Natural killer cell treated with Interleukin-12 subunit alpha and Interleukin-12 subunit beta and Interleukin-15 and Interleukin-18, amount 100 ng/mL, for 72 hours (primary cell): Measurements from ENCODE around the gene NDUFAF5. TPM values are rescaled to one million over a fixed set of nuclear protein-coding genes. Genes with fewer than 3 reads are reported as not detected.
"Not testable (repeated sequence)": the region's sequence is repeated elsewhere in the genome, so short reads cannot be mapped to it uniquely, and the experiment has no call there.

Experiments used
- ATAC-seq, 2 donors: fragments of 150-1000 bp; cut with Tn5 transposase in 1 of 2; sonication (Bioruptor Pico), chemical (Tn5 transposase) in 1 of 2; 2 replicates each; pipeline ENCODE4 v1.10.0; 2021
- DNase-seq: peaks from one replicate; pipeline ENCODE4 v3.0.0; 2022; ENCODE audit warnings: low spot score
- H3K27ac Mint-ChIP-seq, 2 donors: 1 replicate in 1 of 2; 2 replicates in 1 of 2; pipeline ENCODE4 v1.8.0; 2022; ENCODE audit warnings: mixed read lengths in 2 of 2, mild to moderate bottlenecking in 1 of 2, moderate library complexity in 1 of 2
- H3K27me3 Mint-ChIP-seq, 2 donors: 1 replicate in 1 of 2; 2 replicates in 1 of 2; pipeline ENCODE4 v1.8.0; 2022; ENCODE audit warnings: mixed read lengths in 2 of 2
- H3K36me3 Mint-ChIP-seq: one replicate; pipeline ENCODE4 v1.8.0; 2022; ENCODE audit warnings: mixed read lengths
- H3K4me1 Mint-ChIP-seq, 2 donors: 1 replicate in 1 of 2; 2 replicates in 1 of 2; pipeline ENCODE4 v1.8.0; 2022; ENCODE audit warnings: low read depth in 2 of 2, mixed read lengths in 2 of 2, mild to moderate bottlenecking in 1 of 2
- H3K4me3 Mint-ChIP-seq: one replicate; pipeline ENCODE4 v1.8.0; 2022; ENCODE audit warnings: mixed read lengths
- H3K9me3 Mint-ChIP-seq: 2 replicates; pipeline ENCODE4 v1.8.0; 2022; ENCODE audit warnings: mixed read lengths
- total RNA-seq, 2 donors: library from RNA; stranded (reverse); gene quantifications; one replicate each; pipeline ENCODE4 v1.2.3, GENCODE V29; 2022

Gene NDUFAF5
- 10 to 100 TPM; 26.9 to 44.6 TPM for total RNA-seq

- H3K36me3 Mint-ChIP-seq: peaks cover 19% of the 10 kb centered on the region
- peak within 1 kb of the TSS; percentile 94 for H3K4me3 Mint-ChIP-seq
- no peaks in the 10 kb centered on the region for H3K9me3 Mint-ChIP-seq
- H3K27ac Mint-ChIP-seq: peak within 1 kb of the TSS; percentile 89 to 96
- peaks cover 28 to 38% of the 10 kb centered on the region in 2 donors for H3K4me1 Mint-ChIP-seq
- ATAC-seq: peak; percentile 99
- no peaks in the 10 kb centered on the region for H3K27me3 Mint-ChIP-seq
- peak; percentile 95 for DNase-seq
These were observed at the start of gene NDUFAF5, which contains the start of gene ESF1 for GRCh38 chr20:13784893-13785715. NDUFAF5 (plus strand) TSS chr20:13785028; CDS start chr20:13785069, 41 bp downstream. ESF1 (minus strand) TSS chr20:13784919; CDS start chr20:13783140, 1,779 bp downstream.

DNA sequence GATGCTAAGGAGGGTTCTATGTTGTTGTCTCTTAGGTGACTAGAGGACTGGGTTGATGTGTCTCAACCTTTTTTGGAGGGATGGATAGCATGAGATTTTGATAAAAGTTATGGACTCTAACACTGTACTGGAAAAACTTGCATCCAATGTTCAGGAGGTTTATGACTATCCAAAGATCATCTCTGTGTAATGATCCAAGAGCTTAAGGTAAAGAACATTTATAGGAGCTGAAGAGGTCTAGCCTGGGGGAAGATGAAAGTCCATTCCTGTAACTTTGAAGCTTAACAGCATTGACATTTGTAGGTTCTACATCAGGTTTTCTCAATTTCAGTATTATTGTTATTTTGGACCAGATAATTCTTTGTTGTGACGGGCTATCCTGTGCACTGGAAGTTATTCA, 49.0 kb upstream of the NDUFAF5 start:
- H3K9me3 Mint-ChIP-seq: no peaks in the 10 kb centered on the region
- DNase-seq (no peak), ATAC-seq (no peak)
- peaks cover 16% of the 10 kb centered on the region for H3K36me3 Mint-ChIP-seq
- H3K27ac Mint-ChIP-seq: no peak overlapping the region
- no peaks in the 10 kb centered on the region for H3K27me3 Mint-ChIP-seq
- H3K4me3 Mint-ChIP-seq: no peak overlapping the region
- peaks cover 0 to under 1% of the 10 kb centered on the region in 2 donors for H3K4me1 Mint-ChIP-seq

- DNase-seq (no peak), ATAC-seq (no peak)
- Mint-ChIP-seq H3K9me3 (peaks cover 2% of the 10 kb centered on the region), H3K27me3 (no peaks in the 10 kb centered on the region), H3K36me3 (peaks cover 24% of the 10 kb centered on the region), H3K27ac (no peak overlapping the region), H3K4me1 (peaks cover 0 to 8% of the 10 kb centered on the region in 2 donors), H3K4me3 (no peak overlapping the region)
These were observed 48.2 kb upstream of the NDUFAF5 start for GRCh38 chr20:13736436-13737191.

- not testable (repeated sequence) for ATAC-seq, H3K4me1 Mint-ChIP-seq, H3K27ac Mint-ChIP-seq, H3K9me3 Mint-ChIP-seq, H3K4me3 Mint-ChIP-seq, H3K27me3 Mint-ChIP-seq, DNase-seq
- H3K36me3 Mint-ChIP-seq: peaks cover 32% of the 10 kb centered on the region
These were observed 46.6 kb upstream of the NDUFAF5 start for GRCh38 chr20:13738187-13738586.

DNA sequence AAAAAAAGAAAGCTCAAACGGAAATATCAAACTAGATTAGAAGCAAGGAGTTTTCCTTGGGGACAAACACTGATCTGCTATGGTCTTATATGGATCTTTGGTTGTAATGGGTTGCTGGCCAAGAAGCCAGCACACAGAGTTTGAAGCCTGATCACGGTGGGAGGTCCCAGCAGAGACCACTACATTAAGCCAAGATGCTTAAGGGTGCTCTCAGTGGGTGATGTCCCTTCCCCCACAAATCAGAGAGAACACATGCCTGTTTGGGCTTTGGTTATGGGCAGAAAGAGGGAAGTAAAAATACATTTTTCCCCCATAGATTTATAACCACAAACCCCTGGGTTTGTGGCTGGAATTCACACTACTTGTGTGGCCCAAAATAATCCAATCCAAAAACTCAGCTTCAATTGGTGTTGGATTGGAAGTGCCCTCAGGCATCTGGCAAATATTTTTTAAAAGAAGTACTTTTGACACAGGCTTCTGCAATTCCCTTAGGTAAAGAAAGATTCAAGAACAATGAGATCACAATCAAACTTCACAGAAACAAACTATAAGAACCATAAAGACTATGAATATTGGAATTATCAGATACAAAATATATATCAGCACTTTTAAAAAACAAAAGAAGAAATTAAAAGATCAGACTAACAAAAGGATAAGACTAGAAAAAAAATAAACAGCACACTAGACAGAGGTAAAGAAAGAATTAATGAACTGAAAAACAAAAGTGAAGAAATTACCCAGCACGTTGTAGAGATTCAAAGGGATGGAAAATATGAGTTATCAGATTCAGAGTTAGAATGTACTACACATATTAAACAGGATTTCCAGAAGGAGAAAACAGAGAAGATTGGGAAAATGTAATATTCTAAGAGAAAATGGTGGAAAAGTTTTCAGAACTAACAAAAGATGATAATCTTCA, 44.8 kb upstream of the NDUFAF5 start:
- Mint-ChIP-seq H3K4me1 (peaks cover 7 to 13% of the 10 kb centered on the region in 2 donors), H3K36me3 (peaks cover 29% of the 10 kb centered on the region), H3K4me3 (no peak overlapping the region), H3K27ac (no peak overlapping the region), H3K9me3 (peaks cover 2% of the 10 kb centered on the region), H3K27me3 (no peaks in the 10 kb centered on the region)
- DNase-seq (no peak), ATAC-seq (no peak)

DNA sequence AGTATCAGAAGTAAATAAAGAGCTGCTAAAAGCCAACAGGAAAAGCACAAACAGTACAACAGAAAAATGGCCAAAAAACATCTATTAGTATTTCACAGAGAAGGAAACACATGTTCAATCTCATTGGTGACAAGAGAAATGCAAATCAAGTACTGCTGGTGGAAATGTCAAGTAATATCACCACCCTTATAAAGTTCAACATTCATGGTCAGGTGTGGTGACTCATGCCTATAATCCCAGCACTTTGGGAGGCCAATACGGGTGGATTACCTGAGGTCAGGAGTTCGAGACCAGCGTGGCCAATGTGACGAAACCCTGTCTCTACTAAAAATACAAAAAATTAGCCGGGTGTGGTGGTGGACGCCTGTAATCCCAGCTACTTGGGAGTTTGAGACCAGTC, 42.9 kb upstream of the NDUFAF5 start:
- DNase-seq (no peak), ATAC-seq (no peak)
- H3K4me3 Mint-ChIP-seq: no peak overlapping the region
- peaks cover 29% of the 10 kb centered on the region for H3K36me3 Mint-ChIP-seq
- H3K9me3 Mint-ChIP-seq: peaks cover 2% of the 10 kb centered on the region
- H3K27ac Mint-ChIP-seq: no peak overlapping the region
- H3K27me3 Mint-ChIP-seq: no peaks in the 10 kb centered on the region
- H3K4me1 Mint-ChIP-seq: peaks cover 7 to 13% of the 10 kb centered on the region in 2 donors

DNA sequence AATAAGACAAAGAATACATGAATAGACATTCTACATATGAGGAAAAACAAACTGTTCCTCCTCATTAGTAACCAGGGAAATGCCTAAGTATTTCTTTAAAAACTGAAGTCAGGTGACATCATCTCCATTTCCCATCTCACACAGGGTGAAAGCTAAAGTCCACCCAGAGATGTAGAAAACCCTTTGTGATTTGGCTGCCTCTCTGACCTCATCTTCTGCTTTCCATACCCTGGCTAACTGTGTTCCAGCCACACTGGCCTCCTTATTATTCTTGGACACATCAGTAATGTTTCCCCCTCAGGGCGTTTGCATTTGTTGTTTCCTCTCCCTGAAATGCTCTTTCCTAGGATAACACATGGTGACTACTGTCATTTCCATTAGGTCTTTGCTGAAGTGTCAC, 40.5 kb upstream of the NDUFAF5 start:
- Mint-ChIP-seq H3K27ac (no peak overlapping the region), H3K4me1 (peaks cover 7 to 13% of the 10 kb centered on the region in 2 donors), H3K4me3 (no peak overlapping the region), H3K9me3 (peaks cover 2% of the 10 kb centered on the region), H3K27me3 (no peaks in the 10 kb centered on the region), H3K36me3 (peaks cover 29% of the 10 kb centered on the region)
- DNase-seq (no peak), ATAC-seq (no peak)

DNA sequence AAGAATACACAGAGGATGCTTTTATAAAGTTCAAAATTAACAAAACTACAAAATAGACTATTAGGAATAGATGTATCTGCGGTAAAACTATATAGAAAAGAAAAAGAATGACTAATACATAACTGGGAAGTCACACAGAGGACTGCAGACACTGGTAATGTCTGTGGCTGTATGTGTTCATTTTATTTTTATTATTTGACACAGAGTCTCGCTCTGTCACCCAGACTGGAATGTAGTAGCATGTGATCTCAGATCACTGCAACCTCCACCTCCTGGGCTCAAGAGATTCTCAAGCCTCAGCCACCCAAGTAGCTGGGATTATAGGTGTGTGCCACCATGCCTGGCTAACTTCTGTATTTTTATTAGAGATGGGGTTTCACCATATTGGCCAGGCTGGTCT, 39.0 kb upstream of the NDUFAF5 start:
- DNase-seq (no peak), ATAC-seq (no peak)
- peaks cover 2% of the 10 kb centered on the region for H3K9me3 Mint-ChIP-seq
- peaks cover 20% of the 10 kb centered on the region for H3K36me3 Mint-ChIP-seq
- H3K4me1 Mint-ChIP-seq: peaks cover 7 to 12% of the 10 kb centered on the region in 2 donors
- no peaks in the 10 kb centered on the region for H3K27me3 Mint-ChIP-seq
- no peak overlapping the region for H3K4me3 Mint-ChIP-seq
- no peak overlapping the region for H3K27ac Mint-ChIP-seq

GRCh38 chr20:13749811-13750210, 35.0 kb upstream of the NDUFAF5 start:
- H3K27ac Mint-ChIP-seq: no peak overlapping the region
- no peaks in the 10 kb centered on the region for H3K9me3 Mint-ChIP-seq
- ATAC-seq (no peak), DNase-seq (no peak)
- H3K4me3 Mint-ChIP-seq: no peak overlapping the region
- H3K36me3 Mint-ChIP-seq: no peaks in the 10 kb centered on the region
- H3K4me1 Mint-ChIP-seq: peaks cover 0 to 1% of the 10 kb centered on the region in 2 donors
- no peaks in the 10 kb centered on the region for H3K27me3 Mint-ChIP-seq

DNA sequence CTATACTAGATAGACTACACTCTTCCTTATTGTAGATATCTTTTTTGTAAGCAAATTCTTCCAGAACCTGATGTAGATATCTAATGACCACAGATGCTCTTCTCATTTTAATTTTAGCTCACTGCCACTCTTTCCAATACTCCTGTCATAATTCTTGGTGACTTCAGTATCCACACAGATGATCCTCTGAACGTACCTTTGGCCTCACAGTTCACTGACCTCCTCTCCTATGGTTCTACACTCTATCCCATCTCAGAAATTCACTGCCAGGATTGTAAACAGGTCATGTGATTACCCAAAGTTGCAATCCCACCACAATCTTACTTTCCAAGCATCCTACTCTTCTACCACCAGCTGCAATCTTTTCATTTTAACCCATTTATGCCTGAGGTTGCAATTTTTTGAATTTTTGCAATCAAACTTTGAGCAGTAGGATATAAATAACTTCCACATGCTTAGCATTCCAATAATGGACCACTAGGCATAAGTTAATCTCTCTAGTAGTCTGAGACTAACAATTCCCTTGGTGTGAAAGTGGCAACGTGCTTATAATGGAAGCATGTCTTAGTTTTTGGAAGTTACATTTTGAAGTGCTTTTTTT, 31.3 kb upstream of the NDUFAF5 start:
- no peak for DNase-seq
- Mint-ChIP-seq H3K4me3 (no peak overlapping the region), H3K4me1 (no peaks in the 10 kb centered on the region), H3K9me3 (no peaks in the 10 kb centered on the region), H3K27me3 (no peaks in the 10 kb centered on the region), H3K36me3 (peaks cover 6% of the 10 kb centered on the region), H3K27ac (no peak overlapping the region)
- ATAC-seq: no peak

- Mint-ChIP-seq H3K4me1 (no peaks in the 10 kb centered on the region), H3K9me3 (no peaks in the 10 kb centered on the region), H3K27me3 (no peaks in the 10 kb centered on the region), H3K36me3 (peaks cover 18% of the 10 kb centered on the region), H3K27ac (no peak overlapping the region), H3K4me3 (no peak overlapping the region)
- DNase-seq: no peak
- no peak for ATAC-seq
These were observed 29.0 kb upstream of the NDUFAF5 start for GRCh38 chr20:13755809-13756208.

DNA sequence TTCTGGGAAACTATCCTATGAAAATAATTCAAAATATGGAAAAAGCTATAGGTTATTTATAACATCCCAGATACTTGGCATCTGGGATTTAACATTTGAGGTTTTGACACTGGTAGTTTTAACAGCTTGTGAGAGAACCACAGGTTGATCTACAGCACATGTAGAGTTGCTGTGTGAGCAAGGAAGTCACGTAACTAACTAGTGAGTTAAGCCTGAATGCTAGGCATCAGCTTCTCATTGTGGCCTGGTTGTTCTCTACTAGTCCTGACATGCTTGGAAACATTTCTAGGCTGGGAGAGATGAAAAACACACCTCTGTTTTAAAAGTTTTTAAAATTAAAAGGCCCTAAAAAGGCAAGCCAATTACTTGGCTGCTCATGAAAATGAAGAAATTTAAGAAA, 28.3 kb upstream of the NDUFAF5 start:
- Mint-ChIP-seq H3K9me3 (no peaks in the 10 kb centered on the region), H3K27ac (no peak overlapping the region), H3K4me1 (no peaks in the 10 kb centered on the region), H3K27me3 (no peaks in the 10 kb centered on the region), H3K36me3 (peaks cover 18% of the 10 kb centered on the region), H3K4me3 (no peak overlapping the region)
- DNase-seq (no peak), ATAC-seq (no peak)

DNA sequence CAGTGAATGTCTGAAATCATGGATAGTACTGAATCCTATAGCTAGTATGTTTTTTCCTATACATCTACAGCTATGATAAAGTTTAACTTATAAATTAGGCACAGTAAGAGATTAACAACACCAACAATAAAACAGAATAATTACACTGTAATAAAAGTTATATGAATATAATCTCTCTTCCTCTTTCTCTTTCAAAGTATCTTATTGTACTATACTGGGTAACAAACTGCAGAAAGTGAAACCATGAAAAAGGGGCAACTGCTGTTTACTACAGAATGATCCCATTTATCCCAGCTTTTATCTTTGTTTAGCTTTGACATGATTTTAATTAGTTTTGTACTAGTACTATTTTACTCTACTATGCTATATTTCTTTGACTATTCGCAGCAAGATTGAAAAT, 25.9 kb upstream of the NDUFAF5 start:
- Mint-ChIP-seq H3K9me3 (no peaks in the 10 kb centered on the region), H3K4me3 (no peak overlapping the region), H3K27ac (no peak overlapping the region), H3K27me3 (no peaks in the 10 kb centered on the region), H3K36me3 (peaks cover 19% of the 10 kb centered on the region), H3K4me1 (no peaks in the 10 kb centered on the region)
- DNase-seq (no peak), ATAC-seq (no peak)
